Measurements from ENCODE around the gene TMEM87B. TPM values are rescaled to one million over a fixed set of nuclear protein-coding genes. Genes with fewer than 3 reads are reported as not detected.

TMEM87B gene
- total and polyA plus RNA-seq, 2 of the 8 experiments (the other 6 are each of a cell fraction or from before 2014, with no cell fraction given) = 7.2 to 9.0 TPM

DNA sequence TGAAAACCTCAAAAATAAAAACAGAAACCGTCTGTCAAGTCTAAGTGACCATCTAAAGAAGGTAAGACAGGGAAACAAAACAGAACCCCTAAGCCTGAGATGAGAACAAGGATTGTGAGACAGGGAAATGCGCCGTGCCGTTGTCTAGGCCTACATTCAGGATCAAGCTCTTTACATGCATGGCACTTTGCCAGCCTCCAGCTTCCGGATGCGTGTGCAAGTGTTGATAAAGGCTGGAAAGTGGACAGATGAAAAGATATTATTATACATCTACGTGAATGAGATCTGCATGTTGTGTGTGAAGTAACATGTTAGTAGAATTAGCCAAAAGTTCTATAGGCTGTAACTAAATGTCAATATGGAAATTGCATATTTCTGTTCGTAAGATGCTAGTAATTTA is 28.6 kb upstream of the TMEM87B start:
- DNase-seq (ENCODE audit: low read depth in 1 of 2, low spot score in 2 of 2) (peak in 1 of 2 experiments; percentile 14), FAIRE-seq (no peak)
- Histone ChIP-seq H3K18ac (ENCODE audit: extremely low read depth, low read length) (no peak overlapping the region), H3K14ac (ENCODE audit: insufficient read length) (no peak overlapping the region), H3K27ac (ENCODE audit: low read depth, low read length) (no peak overlapping the region), H2BK12ac (ENCODE audit: low read depth, low read length) (no peak overlapping the region), H2AFZ (ENCODE audit: low read length) (no peak overlapping the region), H3K23ac (ENCODE audit: insufficient read length) (no peak overlapping the region), H3K27me3 (replicated peaks in 1 of 4; ENCODE audit: control insufficient read depth in 3 of 4, extremely low read depth in 1 of 4, insufficient read depth in 3 of 4, low read length in 3 of 4) (no peaks in the 10 kb centered on the region), H4K91ac (replicated peaks; ENCODE audit: insufficient read length, low read length) (no peak overlapping the region), H3K4ac (replicated peaks; ENCODE audit: insufficient read length, low read depth, low read length) (no peak overlapping the region), H3K4me3 (ENCODE audit: extremely low read depth in 1 of 4, insufficient read depth in 2 of 4, low read depth in 3 of 4, low read length in 4 of 4) (no peak overlapping the region), H3K4me1 (replicated peaks in 1 of 4; ENCODE audit: control insufficient read depth in 3 of 4, insufficient read depth in 4 of 4, low read length in 3 of 4) (peaks cover 0 to 2% (median 0%) of the 10 kb centered on the region in 4 experiments; a peak in 1 of 7 replicates), H2BK120ac (replicated peaks; ENCODE audit: low read depth, low read length) (no peak overlapping the region), H3K79me2 (ENCODE audit: control insufficient read depth in 1 of 2, insufficient read depth in 2 of 2, low read length in 2 of 2) (no peaks in the 10 kb centered on the region), H3K9me3 (ENCODE audit: insufficient read depth in 2 of 2, low read depth in 1 of 2, low read length in 1 of 2) (no peaks in the 10 kb centered on the region), H3K23me2 (ENCODE audit: low read depth, low read length) (no peaks in the 10 kb centered on the region), H3K79me1 (ENCODE audit: low read depth, low read length) (0 out of 2 replicates have a peak, but pooled peaks cover 2% of the 10 kb centered on the region), H2BK5ac (ENCODE audit: low read depth, low read length) (no peak overlapping the region), H3K56ac (replicated peaks; ENCODE audit: insufficient read length, low read depth, low read length) (no peak overlapping the region), H4K20me1 (replicated peaks in 1 of 2; ENCODE audit: control insufficient read depth in 1 of 2, insufficient read depth in 2 of 2, low read length in 2 of 2) (no peaks in the 10 kb centered on the region), H2BK20ac (ENCODE audit: low read length) (no peak overlapping the region), H4K8ac (ENCODE audit: extremely low read depth, insufficient read depth, low read length) (no peak overlapping the region), H4K5ac (ENCODE audit: insufficient read length, low read depth, low read length) (no peak overlapping the region), H2AK5ac (ENCODE audit: low read depth, low read length) (no peak overlapping the region), H2BK15ac (ENCODE audit: low read length) (no peak overlapping the region), H3K9ac (replicated peaks in 1 of 4; ENCODE audit: extremely low read depth in 1 of 4, low read depth in 3 of 4, low read length in 3 of 4) (no peak overlapping the region), H3K4me2 (ENCODE audit: insufficient read depth in 1 of 2, low read depth in 2 of 2, low read length in 2 of 2) (no peak overlapping the region), H3K36me3 (ENCODE audit: control insufficient read depth in 2 of 4, insufficient read depth in 4 of 4, low read length in 3 of 4) (no peaks in the 10 kb centered on the region)
- ChIA-PET CTCF (ENCODE audit: partially characterized antibody) (interaction anchor here (0.7 to 1.4 kb wide), 2 partner anchors 10 to 141 kb away, joined by 3 read pairs; no protein-coding TSS in a partner anchor), POLR2A (ENCODE audit: partially characterized antibody) (no interaction called here)
- 92% methylated on average over 8 of the region's 8 CpGs; no CpG with 5 or more reads in 1 of the 2 experiments for WGBS, 2 experiments (ENCODE audit: extremely low coverage in 1 of 2, insufficient coverage in 1 of 2, insufficient read length in 1 of 2, insufficient replicate concordance in 2 of 2, low coverage in 1 of 2, low lambda C conversion rate in 2 of 2, missing lambda C conversion rate in 1 of 2)
- TF ChIP-seq CREB1 (IDR thresholded peaks at IDR 0.05) = no peak
- TF ChIP-seq, protein P1, sequence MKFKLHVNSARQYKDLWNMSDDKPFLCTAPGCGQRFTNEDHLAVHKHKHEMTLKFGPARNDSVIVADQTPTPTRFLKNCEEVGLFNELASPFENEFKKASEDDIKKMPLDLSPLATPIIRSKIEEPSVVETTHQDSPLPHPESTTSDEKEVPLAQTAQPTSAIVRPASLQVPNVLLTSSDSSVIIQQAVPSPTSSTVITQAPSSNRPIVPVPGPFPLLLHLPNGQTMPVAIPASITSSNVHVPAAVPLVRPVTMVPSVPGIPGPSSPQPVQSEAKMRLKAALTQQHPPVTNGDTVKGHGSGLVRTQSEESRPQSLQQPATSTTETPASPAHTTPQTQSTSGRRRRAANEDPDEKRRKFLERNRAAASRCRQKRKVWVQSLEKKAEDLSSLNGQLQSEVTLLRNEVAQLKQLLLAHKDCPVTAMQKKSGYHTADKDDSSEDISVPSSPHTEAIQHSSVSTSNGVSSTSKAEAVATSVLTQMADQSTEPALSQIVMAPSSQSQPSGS (IDR thresholded peaks at IDR 0.05; ENCODE audit: low read length) = no peak
- TF ChIP-seq TCF12 (IDR thresholded peaks at IDR 0.05; ENCODE audit: low read depth, low read length) = no peak
- no peak for TF ChIP-seq GTF2F1 (IDR thresholded peaks at IDR 0.05; ENCODE audit: borderline replicate concordance, low read depth, low read length)
- TF ChIP-seq HDAC2 (IDR thresholded peaks at IDR 0.05; ENCODE audit: borderline replicate concordance in 1 of 2, low read depth in 2 of 2, low read length in 2 of 2) = no peak

Measured in H1 (cell line).